Ishikawa (cell line): ENCODE data around the gene ADH4.

Source experiments
- CEBPB ChIP-seq: IDR thresholded peaks from 2 replicates; pipeline ENCODE4 v1.6.1; 2012
- CREB1 ChIP-seq: IDR thresholded peaks from 2 replicates; pipeline ENCODE4 v1.6.1; 2012; ENCODE audit warnings: low read depth
- EGR1 ChIP-seq: IDR thresholded peaks from 2 replicates; pipeline ENCODE4 v1.6.1; 2012
- EP300 ChIP-seq: IDR thresholded peaks from 2 replicates; pipeline ENCODE4 v1.6.1; 2012; ENCODE audit warnings: borderline replicate concordance
- FOXM1 ChIP-seq: IDR thresholded peaks from 2 replicates; pipeline ENCODE4 v1.6.1; 2012; ENCODE audit warnings: low read depth, borderline replicate concordance
- NFIC ChIP-seq: IDR thresholded peaks from 2 replicates; pipeline ENCODE4 v1.6.1; 2012
- RAD21 ChIP-seq: IDR thresholded peaks from 2 replicates; pipeline ENCODE4 v1.6.1; 2012; ENCODE audit warnings: low read depth
- TAF1 ChIP-seq: IDR thresholded peaks from 2 replicates; pipeline ENCODE4 v1.6.1; 2012; ENCODE audit warnings: low read depth, mild to moderate bottlenecking
- TCF12 ChIP-seq: IDR thresholded peaks from 2 replicates; pipeline ENCODE4 v1.6.1; 2012; ENCODE audit warnings: low read depth
- TEAD4 ChIP-seq: IDR thresholded peaks from 2 replicates; pipeline ENCODE4 v1.6.1; 2012
- YY1 ChIP-seq: IDR thresholded peaks from 2 replicates; pipeline ENCODE4 v1.6.1; 2012; ENCODE audit warnings: low read depth
- ZBTB7A ChIP-seq: IDR thresholded peaks from 2 replicates; pipeline ENCODE4 v1.6.1; 2012; ENCODE audit warnings: low read depth
- TF ChIP-seq, protein P1 (sequence below): IDR thresholded peaks from 2 replicates; pipeline ENCODE4 v1.6.1; 2012; ENCODE audit warnings: low read depth, mild to moderate bottlenecking
- TF ChIP-seq, protein P2 (sequence below): IDR thresholded peaks from 2 replicates; pipeline ENCODE4 v1.6.1; 2012
- TF ChIP-seq, protein P3 (sequence below): IDR thresholded peaks from 2 replicates; pipeline ENCODE4 v1.6.1; 2012

ADH4 gene

GRCh38 chr4:99144070-99144469 is at the start of gene ADH4:
ADH4 (minus strand) TSS chr4:99144297; CDS start chr4:99144222, 75 bp downstream.
- TF ChIP-seq, protein P1, sequence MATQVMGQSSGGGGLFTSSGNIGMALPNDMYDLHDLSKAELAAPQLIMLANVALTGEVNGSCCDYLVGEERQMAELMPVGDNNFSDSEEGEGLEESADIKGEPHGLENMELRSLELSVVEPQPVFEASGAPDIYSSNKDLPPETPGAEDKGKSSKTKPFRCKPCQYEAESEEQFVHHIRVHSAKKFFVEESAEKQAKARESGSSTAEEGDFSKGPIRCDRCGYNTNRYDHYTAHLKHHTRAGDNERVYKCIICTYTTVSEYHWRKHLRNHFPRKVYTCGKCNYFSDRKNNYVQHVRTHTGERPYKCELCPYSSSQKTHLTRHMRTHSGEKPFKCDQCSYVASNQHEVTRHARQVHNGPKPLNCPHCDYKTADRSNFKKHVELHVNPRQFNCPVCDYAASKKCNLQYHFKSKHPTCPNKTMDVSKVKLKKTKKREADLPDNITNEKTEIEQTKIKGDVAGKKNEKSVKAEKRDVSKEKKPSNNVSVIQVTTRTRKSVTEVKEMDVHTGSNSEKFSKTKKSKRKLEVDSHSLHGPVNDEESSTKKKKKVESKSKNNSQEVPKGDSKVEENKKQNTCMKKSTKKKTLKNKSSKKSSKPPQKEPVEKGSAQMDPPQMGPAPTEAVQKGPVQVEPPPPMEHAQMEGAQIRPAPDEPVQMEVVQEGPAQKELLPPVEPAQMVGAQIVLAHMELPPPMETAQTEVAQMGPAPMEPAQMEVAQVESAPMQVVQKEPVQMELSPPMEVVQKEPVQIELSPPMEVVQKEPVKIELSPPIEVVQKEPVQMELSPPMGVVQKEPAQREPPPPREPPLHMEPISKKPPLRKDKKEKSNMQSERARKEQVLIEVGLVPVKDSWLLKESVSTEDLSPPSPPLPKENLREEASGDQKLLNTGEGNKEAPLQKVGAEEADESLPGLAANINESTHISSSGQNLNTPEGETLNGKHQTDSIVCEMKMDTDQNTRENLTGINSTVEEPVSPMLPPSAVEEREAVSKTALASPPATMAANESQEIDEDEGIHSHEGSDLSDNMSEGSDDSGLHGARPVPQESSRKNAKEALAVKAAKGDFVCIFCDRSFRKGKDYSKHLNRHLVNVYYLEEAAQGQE, result no peak
- TF ChIP-seq YY1 (no peak), TCF12 (no peak), NFIC (no peak)
- TF ChIP-seq, protein P2, sequence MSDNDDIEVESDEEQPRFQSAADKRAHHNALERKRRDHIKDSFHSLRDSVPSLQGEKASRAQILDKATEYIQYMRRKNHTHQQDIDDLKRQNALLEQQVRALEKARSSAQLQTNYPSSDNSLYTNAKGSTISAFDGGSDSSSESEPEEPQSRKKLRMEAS, result no peak

DNA sequence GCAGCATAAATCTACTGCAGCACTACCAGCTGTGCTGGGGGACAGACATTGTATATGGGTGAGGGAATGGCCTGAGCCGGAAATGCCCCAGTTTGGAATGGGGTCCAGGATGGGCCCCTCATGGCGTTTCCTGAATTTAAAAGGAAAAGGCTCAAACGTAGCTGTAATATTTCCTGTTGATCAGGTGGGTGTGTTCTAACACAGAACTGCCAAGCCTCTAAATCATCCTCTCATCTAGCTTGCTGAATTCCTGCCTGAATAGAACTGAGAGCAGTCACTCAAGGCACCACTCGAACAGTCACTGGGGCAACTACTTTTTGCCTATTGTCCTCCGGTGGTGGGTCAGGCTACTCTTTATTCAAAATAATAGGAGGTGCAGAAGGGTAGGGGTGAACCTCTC is 46.2 kb upstream of the ADH4 start:
- no peak for TF ChIP-seq TAF1
- no peak for TF ChIP-seq EP300
- TF ChIP-seq TEAD4, result no peak
- TF ChIP-seq ZBTB7A, result no peak
- TF ChIP-seq NFIC, result no peak
- no peak for TF ChIP-seq CREB1
- TF ChIP-seq RAD21, result no peak
- TF ChIP-seq, protein P2, result no peak
- no peak for TF ChIP-seq YY1
- TF ChIP-seq TCF12, result no peak

GRCh38 chr4:99189900-99190299 is 45.8 kb upstream of the ADH4 start:
- TF ChIP-seq CEBPB, result peak; percentile 70

GRCh38 chr4:99186029-99186428 is 41.9 kb upstream of the ADH4 start:
- TF ChIP-seq ZBTB7A (no peak), FOXM1 (no peak), CREB1 (no peak), TCF12 (no peak), EGR1 (no peak), TAF1 (no peak), CEBPB (no peak), RAD21 (no peak), YY1 (no peak), EP300 (no peak), TEAD4 (no peak), NFIC (no peak)
- TF ChIP-seq, protein P3, sequence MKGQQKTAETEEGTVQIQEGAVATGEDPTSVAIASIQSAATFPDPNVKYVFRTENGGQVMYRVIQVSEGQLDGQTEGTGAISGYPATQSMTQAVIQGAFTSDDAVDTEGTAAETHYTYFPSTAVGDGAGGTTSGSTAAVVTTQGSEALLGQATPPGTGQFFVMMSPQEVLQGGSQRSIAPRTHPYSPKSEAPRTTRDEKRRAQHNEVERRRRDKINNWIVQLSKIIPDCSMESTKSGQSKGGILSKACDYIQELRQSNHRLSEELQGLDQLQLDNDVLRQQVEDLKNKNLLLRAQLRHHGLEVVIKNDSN, result no peak
- TF ChIP-seq, protein P1, result no peak
- TF ChIP-seq, protein P2, result no peak

- no peak for TF ChIP-seq ZBTB7A
- no peak for TF ChIP-seq CEBPB
- no peak for TF ChIP-seq NFIC
- TF ChIP-seq, protein P2, result no peak
- TF ChIP-seq TEAD4, result no peak
- no peak for TF ChIP-seq EP300
- TF ChIP-seq, protein P1, result no peak
- TF ChIP-seq EGR1, result no peak
- TF ChIP-seq YY1, result no peak
- TF ChIP-seq TCF12, result no peak
- TF ChIP-seq RAD21, result no peak
- TF ChIP-seq FOXM1, result no peak
- no peak for TF ChIP-seq TAF1
- no peak for TF ChIP-seq CREB1
- TF ChIP-seq, protein P3, result no peak
Measured at GRCh38 chr4:99185581-99185980, 41.5 kb upstream of the ADH4 start.
